Upper lobe of left lung (tissue), 6 donors: ENCODE measurements around the gene SMIM38. TPM values are rescaled to one million over a fixed set of nuclear protein-coding genes. Genes with fewer than 3 reads are reported as not detected.

Experiments
- ATAC-seq, 2 donors: fragments of 200-7000 bp; cut with Tn5 transposase; one replicate each; pipeline ENCODE4 v1.9.1; 2022; ENCODE audit warnings: mild to moderate bottlenecking in 2 of 2, moderate library complexity in 2 of 2; ENCODE audit not compliant: low FRiP score in 2 of 2
- DNase-seq, 2 donors: peaks; one replicate each; pipeline ENCODE4 v3.0.0-alpha.2; 2019 to 2020
- H3K27ac ChIP-seq, 4 donors: fragments of 200-600 bp; sonication (generic); one replicate each; pipeline ENCODE4 v1.5.1; 2016 to 2019
- H3K27me3 ChIP-seq, 4 donors: fragments of 200-600 bp; sonication (generic); one replicate each; pipeline ENCODE4 v1.5.1; 2017 to 2019
- H3K36me3 ChIP-seq, 4 donors: fragments of 200-600 bp; sonication (generic); one replicate each; pipeline ENCODE4 v1.5.1; 2016 to 2019
- H3K4me1 ChIP-seq, 4 donors: fragments of 200-600 bp; sonication (generic); one replicate each; pipeline ENCODE4 v1.5.1; 2018 to 2019
- H3K4me3 ChIP-seq, 4 donors: fragments of 200-600 bp; sonication (generic); one replicate each; pipeline ENCODE4 v1.5.1; 2017 to 2019; ENCODE audit warnings: mild to moderate bottlenecking in 2 of 4, moderate library complexity in 1 of 4
- H3K9me3 ChIP-seq, 4 donors: fragments of 200-600 bp; sonication (generic); one replicate each; pipeline ENCODE4 v1.5.1; 2018 to 2019
- CTCF ChIP-seq, 6 experiments: fragments of 450-650 bp in 4 of 6; fragments of 200-600 bp in 2 of 6; sonication (generic) in 2 of 6; IDR thresholded peaks; one replicate each; pipeline ENCODE4 v1.5.1; 2016 to 2019; ENCODE audit warnings: antibody characterized with exemption in 6 of 6
- EP300 ChIP-seq, 4 donors: sonication (generic); formaldehyde crosslinking; IDR thresholded peaks; one replicate each; pipeline ENCODE4 v1.5.1; 2017; ENCODE audit warnings: antibody characterized with exemption in 4 of 4, control low read depth in 2 of 4
- POLR2A ChIP-seq, 4 donors: fragments of 450-650 bp; IDR thresholded peaks; one replicate each; pipeline ENCODE4 v1.5.1; 2016 to 2017; ENCODE audit warnings: antibody characterized with exemption in 4 of 4, mild to moderate bottlenecking in 2 of 4
- POLR2AphosphoS5 ChIP-seq, 2 donors: sonication (generic); formaldehyde crosslinking; IDR thresholded peaks; one replicate each; pipeline ENCODE4 v1.5.1; 2017; ENCODE audit warnings: antibody characterized with exemption in 2 of 2
- WGBS, 2 donors: methylation state at CpG; one replicate each; pipeline ENCODE4 v1.1.5; 2017 to 2018; 5-methylcytosine and 5-hydroxymethylcytosine counted together
- total RNA-seq, 6 donors: library from RNA; depleted of rRNA in 4 of 6; stranded (reverse); fragments of >200 nt in 4 of 6; gene quantifications; one replicate each; pipeline versions ENCODE4 v1.1.0 to v1.2.1, GENCODE V29; 2016 to 2021
- donor health status: DM: no; HTN: no; CAD: no; lungs with moderate emphysema.
- donor health status: DM: no; HTN: yes; CAD: no; lungs with severe emphysema.

SMIM38 gene
- total RNA-seq, 6 donors from 2014 or later, result 0.10 to 0.67 (median 0.55) TPM; not detected in 2

- no peak for TF ChIP-seq POLR2A (IDR thresholded peaks at IDR 0.05)
- TF ChIP-seq POLR2AphosphoS5 (IDR thresholded peaks at IDR 0.05), result no peak
- TF ChIP-seq EP300 (IDR thresholded peaks at IDR 0.05), result no peak
- TF ChIP-seq CTCF (IDR thresholded peaks at IDR 0.05), result no peak
- 83 to 89% methylated on average over 3 of the region's 3 CpGs for WGBS, 2 donors
- ATAC-seq, result no peak
Observed at GRCh38 chr11:69150175-69150574, 5.6 kb upstream of the SMIM38 start.

GRCh38 chr11:69151836-69152235 is 3.9 kb upstream of the SMIM38 start:
- DNase-seq, result no peak
- H3K27ac ChIP-seq, result no peak overlapping the region
- H3K27me3 ChIP-seq, result no peaks in the 10 kb centered on the region
- no peak overlapping the region for H3K4me3 ChIP-seq
- no peak for ATAC-seq
- no peaks in the 10 kb centered on the region for H3K9me3 ChIP-seq
- 83 to 89% methylated on average over 10 of the region's 10 CpGs for WGBS, 2 donors
- peaks cover 7 to 18% (median 11%) of the 10 kb centered on the region in 4 donors for H3K4me1 ChIP-seq
- TF ChIP-seq CTCF (IDR thresholded peaks at IDR 0.05) (no peak), EP300 (IDR thresholded peaks at IDR 0.05) (no peak), POLR2AphosphoS5 (IDR thresholded peaks at IDR 0.05) (no peak), POLR2A (IDR thresholded peaks at IDR 0.05) (no peak)
- H3K36me3 ChIP-seq, result no peaks in the 10 kb centered on the region

More at GRCh38 chr11:69150175-69150574, 5.6 kb upstream of the SMIM38 start:
- Histone ChIP-seq H3K9me3 (peaks cover 0 to 4% (median 2%) of the 10 kb centered on the region in 4 donors), H3K27ac (no peak overlapping the region), H3K36me3 (no peaks in the 10 kb centered on the region), H3K4me3 (no peak overlapping the region), H3K27me3 (no peaks in the 10 kb centered on the region), H3K4me1 (peaks cover 0 to 3% (median 0%) of the 10 kb centered on the region in 4 donors)
- DNase-seq, result no peak

GRCh38 chr11:69152733-69153421 is 2.9 kb upstream of the SMIM38 start:
- TF ChIP-seq CTCF (IDR thresholded peaks at IDR 0.05), result no peak
- no peak for TF ChIP-seq POLR2A (IDR thresholded peaks at IDR 0.05)
- TF ChIP-seq EP300 (IDR thresholded peaks at IDR 0.05), result no peak
- TF ChIP-seq POLR2AphosphoS5 (IDR thresholded peaks at IDR 0.05), result no peak
- Histone ChIP-seq H3K4me3 (no peak overlapping the region), H3K9me3 (no peaks in the 10 kb centered on the region), H3K4me1 (peaks cover 16 to 29% (median 21%) of the 10 kb centered on the region in 4 donors), H3K27me3 (no peaks in the 10 kb centered on the region), H3K36me3 (no peaks in the 10 kb centered on the region), H3K27ac (no peak overlapping the region)
- ATAC-seq, result no peak
- DNase-seq, result no peak
- WGBS, 2 donors, result 72 to 75% methylated on average over 23 of the region's 23 CpGs

- no peak for TF ChIP-seq CTCF (IDR thresholded peaks at IDR 0.05)
- no peak for TF ChIP-seq EP300 (IDR thresholded peaks at IDR 0.05)
- TF ChIP-seq POLR2A (IDR thresholded peaks at IDR 0.05), result no peak
- TF ChIP-seq POLR2AphosphoS5 (IDR thresholded peaks at IDR 0.05), result no peak
- H3K36me3 ChIP-seq, result no peaks in the 10 kb centered on the region
- ATAC-seq (no peak), DNase-seq (no peak)
- no peaks in the 10 kb centered on the region for H3K27me3 ChIP-seq
- no peaks in the 10 kb centered on the region for H3K9me3 ChIP-seq
- no peak overlapping the region for H3K27ac ChIP-seq
- WGBS, 2 donors, result 74 to 81% methylated on average over 7 of the region's 7 CpGs
- H3K4me1 ChIP-seq, result peaks cover 16 to 32% (median 21%) of the 10 kb centered on the region in 4 donors
- no peak overlapping the region for H3K4me3 ChIP-seq
Observed at GRCh38 chr11:69153661-69154060, 2.1 kb upstream of the SMIM38 start.
